Activated CD4-positive, alpha-beta memory T cell treated with anti-CD3 and anti-CD28 coated beads for 36 hours (primary cell): ENCODE results near the gene MITF. TPM values are rescaled to one million over a fixed set of nuclear protein-coding genes. Genes with fewer than 3 reads are reported as not detected.
A peak's percentile ranks its signal among the peaks of the same experiment; 100 is the strongest.

Experiments
- CTCF ChIA-PET: fragments of 350-600 bp; sonication (Branson Sonifier 250); formaldehyde crosslinking; loops from one replicate; lab custom pipeline; 2021; ENCODE audit warnings: antibody characterized with exemption, inconsistent platforms; lab: Charles Lee
- POLR2A ChIA-PET: fragments of 350-600 bp; sonication (Branson Sonifier 250); formaldehyde crosslinking; loops from one replicate; lab custom pipeline; 2021; ENCODE audit warnings: antibody characterized with exemption; lab: Charles Lee
- DNase-seq: peaks from one replicate; pipeline ENCODE4 v3.0.0-alpha.2; 2020
- H3K27ac Mint-ChIP-seq: one replicate; pipeline ENCODE4 v1.8.0; 2021; ENCODE audit warnings: mixed read lengths
- H3K27me3 Mint-ChIP-seq: one replicate; pipeline ENCODE4 v1.8.0; 2021; ENCODE audit warnings: mixed read lengths
- H3K36me3 Mint-ChIP-seq: one replicate; pipeline ENCODE4 v1.8.0; 2021; ENCODE audit warnings: mixed read lengths
- H3K4me1 Mint-ChIP-seq: one replicate; pipeline ENCODE4 v1.8.0; 2021; ENCODE audit warnings: low read depth, mixed read lengths
- H3K4me3 Mint-ChIP-seq: one replicate; pipeline ENCODE4 v1.8.0; 2021; ENCODE audit warnings: mild to moderate bottlenecking, mixed read lengths
- H3K9me3 Mint-ChIP-seq: one replicate; pipeline ENCODE4 v1.8.0; 2021; ENCODE audit warnings: mixed read lengths
- intact Hi-C: fragments of 100-400 bp; cut with micrococcal nuclease; formaldehyde crosslinking; loops from one replicate; pipeline ENCODE4 v1.15.1; 2023
- total RNA-seq, 2 experiments: library from RNA; stranded (reverse); gene quantifications; one replicate each; pipeline ENCODE4 v1.2.3, GENCODE V29; 2021

The MITF gene
- total RNA-seq, 2 experiments from 2014 or later, result not detected

DNA sequence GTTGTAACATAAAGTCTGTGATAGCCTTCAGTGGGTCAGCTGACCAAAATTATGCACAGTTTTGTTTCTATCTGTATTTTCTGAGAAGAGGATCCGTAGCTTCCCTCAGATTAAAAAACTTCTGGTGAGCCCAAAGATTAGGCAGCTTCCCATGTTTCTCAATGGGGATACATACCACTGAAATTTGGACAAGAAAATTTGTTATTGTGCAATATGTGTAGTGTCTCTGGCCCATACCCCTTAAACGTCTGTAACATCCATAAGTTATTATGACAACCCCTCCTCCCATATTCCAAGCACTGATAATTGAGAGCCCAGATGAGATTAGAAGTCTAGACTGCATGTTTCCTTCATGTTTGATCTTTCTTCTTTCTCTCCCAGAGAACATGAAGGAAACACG lies 1.9 kb upstream of the MITF start:
- DNase-seq, result no peak
- no peaks in the 10 kb centered on the region for H3K9me3 Mint-ChIP-seq
- H3K27me3 Mint-ChIP-seq, result peaks cover 43% of the 10 kb centered on the region
- POLR2A ChIA-PET, result no interaction called here
- no peaks in the 10 kb centered on the region for H3K36me3 Mint-ChIP-seq
- no peak overlapping the region for H3K4me3 Mint-ChIP-seq
- CTCF ChIA-PET, result interaction anchor here (1.0 kb wide), 1 partner anchor 328 kb away, joined by 3 read pairs; no protein-coding TSS in a partner anchor
- no peaks in the 10 kb centered on the region for H3K4me1 Mint-ChIP-seq
- no peak overlapping the region for H3K27ac Mint-ChIP-seq
- intact Hi-C loops, result no loop called here

DNA sequence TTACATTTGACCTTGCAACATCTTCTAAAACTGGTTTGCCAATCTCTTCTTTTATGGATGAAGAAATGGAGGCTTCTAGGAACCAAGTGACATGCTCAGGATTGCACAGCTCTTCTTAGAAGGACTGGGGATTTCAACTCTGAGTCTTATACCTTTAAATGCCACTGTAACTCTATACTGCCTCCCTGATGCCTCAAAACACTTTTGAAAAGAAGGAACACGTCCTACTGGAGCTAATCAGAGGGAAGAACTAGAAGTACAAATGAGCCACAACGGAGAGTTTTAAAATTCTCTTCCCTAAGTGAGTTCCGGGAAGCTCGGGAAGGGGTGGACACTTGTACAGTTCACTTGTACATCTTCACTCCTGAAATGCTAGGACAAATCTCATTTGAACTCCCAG lies 949 bp upstream of the MITF start:
- CTCF ChIA-PET, result no interaction called here
- intact Hi-C loops, result no loop called here

DNA sequence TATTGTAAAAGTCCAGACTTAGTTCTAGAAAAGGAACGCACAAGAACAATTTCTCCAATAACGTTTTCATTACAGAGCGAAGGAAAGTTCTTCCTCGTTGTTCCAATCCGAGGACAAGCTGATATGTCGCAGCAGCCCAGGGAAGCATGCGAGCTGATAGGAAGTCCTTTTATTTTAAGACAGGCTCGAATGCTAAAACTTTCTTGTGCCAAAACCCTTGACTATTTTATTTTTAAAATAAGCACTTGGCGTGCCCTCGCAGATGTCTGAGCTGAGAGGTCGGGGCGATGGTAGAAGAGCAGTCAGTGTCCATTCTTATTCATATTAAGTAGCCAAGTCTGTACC lies 433 bp upstream of the MITF start:
- Mint-ChIP-seq H3K4me3 (peak overlapping the region; percentile 52), H3K36me3 (no peaks in the 10 kb centered on the region), H3K9me3 (no peaks in the 10 kb centered on the region), H3K4me1 (no peaks in the 10 kb centered on the region), H3K27me3 (peaks cover 45% of the 10 kb centered on the region), H3K27ac (no peak overlapping the region)
- CTCF ChIA-PET, result no interaction called here
- intact Hi-C loops, result no loop called here
- POLR2A ChIA-PET, result no interaction called here
- no peak for DNase-seq

More for the DNA sequence above, 949 bp upstream of the MITF start:
- Mint-ChIP-seq H3K4me3 (peak overlapping the region; percentile 52), H3K27ac (no peak overlapping the region), H3K9me3 (no peaks in the 10 kb centered on the region), H3K4me1 (no peaks in the 10 kb centered on the region), H3K36me3 (no peaks in the 10 kb centered on the region), H3K27me3 (peaks cover 43% of the 10 kb centered on the region)
- POLR2A ChIA-PET, result no interaction called here
- DNase-seq, result no peak

DNA sequence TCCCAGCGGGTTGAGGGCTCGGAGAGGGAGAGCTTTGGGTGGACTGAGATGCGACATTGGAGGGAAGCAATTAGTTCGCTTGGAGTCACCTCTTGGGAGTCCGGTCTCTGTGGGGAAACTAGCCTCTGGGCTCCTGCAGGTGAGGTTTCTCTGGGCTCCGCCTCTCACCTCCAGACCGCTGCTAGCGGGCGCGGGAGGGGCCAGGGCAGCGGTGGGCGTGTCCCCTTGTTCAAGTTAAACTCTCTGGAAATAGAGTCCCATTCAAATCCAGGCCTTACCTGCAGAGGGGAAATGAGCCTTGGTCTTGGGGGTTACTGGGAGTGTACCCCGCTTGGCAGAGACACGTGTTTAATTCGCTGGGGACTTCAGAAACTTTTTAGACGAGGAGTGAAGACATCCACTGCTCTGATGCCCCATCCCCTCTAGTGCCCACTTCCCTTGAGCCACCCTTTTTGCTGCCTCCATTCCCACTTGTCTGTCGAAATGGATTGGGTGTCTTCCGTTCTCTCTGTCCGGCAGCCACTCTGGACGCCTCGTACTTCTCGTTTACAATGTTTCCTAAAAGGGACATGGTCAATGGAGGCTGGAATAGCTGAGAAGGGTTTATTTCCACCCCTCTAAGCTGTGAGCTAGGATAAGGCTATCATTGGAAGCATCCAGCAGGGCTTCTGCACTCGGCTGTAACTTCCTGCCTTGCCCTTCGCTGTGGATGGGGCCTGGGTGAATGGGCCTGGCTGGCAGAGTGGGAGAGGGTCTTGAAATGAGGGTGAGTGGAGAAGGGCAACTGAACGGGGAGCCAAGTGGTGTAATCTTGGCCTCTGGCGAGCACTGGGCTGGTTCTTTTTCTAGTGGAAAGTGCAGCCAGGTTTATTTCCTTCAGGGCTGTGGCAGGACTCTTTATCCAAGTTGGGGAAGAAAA lies 1.1 kb downstream of the MITF start:
- ChIA-PET CTCF (no interaction called here), POLR2A (no interaction called here)
- no peak for DNase-seq
- Mint-ChIP-seq H3K27me3 (peaks cover 47% of the 10 kb centered on the region), H3K9me3 (no peaks in the 10 kb centered on the region), H3K36me3 (no peaks in the 10 kb centered on the region), H3K27ac (no peak overlapping the region), H3K4me3 (peak overlapping the region; percentile 8), H3K4me1 (no peaks in the 10 kb centered on the region)
- intact Hi-C loops, result no loop called here

DNA sequence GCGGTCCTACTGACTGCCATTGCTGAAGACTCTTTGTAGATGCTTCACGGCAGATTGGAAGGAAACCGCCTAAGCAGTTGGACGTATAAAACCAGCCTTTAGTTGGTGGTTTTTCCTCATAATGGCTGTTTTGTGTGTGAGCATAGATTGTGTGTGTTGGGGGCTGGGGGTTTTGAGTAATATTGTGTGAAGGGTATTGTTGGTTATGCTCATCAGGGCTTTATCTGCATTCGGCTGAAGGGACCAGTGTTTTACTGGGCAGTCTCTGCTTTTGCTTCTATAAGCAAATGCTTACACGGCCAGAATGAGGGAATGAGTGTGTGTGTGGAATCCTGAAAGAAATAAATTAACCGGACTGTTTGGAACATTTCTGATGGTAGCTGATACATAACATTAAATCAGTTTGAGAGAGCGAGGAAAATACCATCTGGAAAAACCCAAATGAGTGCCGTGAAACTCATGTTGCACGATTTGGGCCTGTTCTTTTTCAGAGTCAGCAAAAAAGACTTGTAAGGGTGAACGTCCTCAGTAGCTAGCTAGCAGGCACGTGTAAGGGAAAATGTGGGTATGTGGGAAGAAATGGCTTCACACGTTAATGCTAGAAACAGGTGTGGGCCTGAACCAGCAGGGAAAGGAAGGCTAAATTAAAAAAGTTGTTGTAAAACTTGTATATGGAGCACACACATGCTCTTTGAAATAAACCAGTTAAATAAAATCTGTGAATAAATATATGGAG lies 1.9 kb downstream of the MITF start:
- Mint-ChIP-seq H3K36me3 (no peaks in the 10 kb centered on the region), H3K9me3 (no peaks in the 10 kb centered on the region), H3K27me3 (peaks cover 48% of the 10 kb centered on the region), H3K27ac (no peak overlapping the region), H3K4me1 (no peaks in the 10 kb centered on the region), H3K4me3 (no peak overlapping the region)
- no peak for DNase-seq
- ChIA-PET POLR2A (no interaction called here), CTCF (no interaction called here)
- intact Hi-C loops, result no loop called here

DNA sequence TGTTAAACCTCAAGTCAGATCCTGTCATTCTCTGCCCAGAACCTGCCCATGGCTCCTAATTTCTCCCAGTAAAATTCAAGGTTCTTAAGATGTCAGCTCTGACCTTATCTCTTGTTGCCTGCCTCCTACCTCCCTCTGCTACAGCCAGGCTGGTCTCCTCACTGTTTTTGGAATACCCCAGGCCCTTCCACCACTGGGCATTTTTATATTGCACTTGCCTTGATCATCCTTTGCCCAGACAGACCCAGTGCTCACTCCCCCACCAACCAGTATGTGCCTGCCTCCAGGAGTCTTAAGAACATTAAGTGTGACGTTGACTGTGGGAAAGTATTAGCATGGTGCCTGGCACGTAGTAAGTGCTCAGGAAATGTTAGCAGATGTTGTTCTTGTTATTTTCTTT lies 3.1 kb downstream of the MITF start:
- Mint-ChIP-seq H3K9me3 (no peaks in the 10 kb centered on the region), H3K4me3 (no peak overlapping the region), H3K36me3 (no peaks in the 10 kb centered on the region), H3K4me1 (no peaks in the 10 kb centered on the region), H3K27me3 (peaks cover 42% of the 10 kb centered on the region), H3K27ac (no peak overlapping the region)
- intact Hi-C loops, result no loop called here
- CTCF ChIA-PET, result no interaction called here
- POLR2A ChIA-PET, result no interaction called here
- DNase-seq, result no peak

DNA sequence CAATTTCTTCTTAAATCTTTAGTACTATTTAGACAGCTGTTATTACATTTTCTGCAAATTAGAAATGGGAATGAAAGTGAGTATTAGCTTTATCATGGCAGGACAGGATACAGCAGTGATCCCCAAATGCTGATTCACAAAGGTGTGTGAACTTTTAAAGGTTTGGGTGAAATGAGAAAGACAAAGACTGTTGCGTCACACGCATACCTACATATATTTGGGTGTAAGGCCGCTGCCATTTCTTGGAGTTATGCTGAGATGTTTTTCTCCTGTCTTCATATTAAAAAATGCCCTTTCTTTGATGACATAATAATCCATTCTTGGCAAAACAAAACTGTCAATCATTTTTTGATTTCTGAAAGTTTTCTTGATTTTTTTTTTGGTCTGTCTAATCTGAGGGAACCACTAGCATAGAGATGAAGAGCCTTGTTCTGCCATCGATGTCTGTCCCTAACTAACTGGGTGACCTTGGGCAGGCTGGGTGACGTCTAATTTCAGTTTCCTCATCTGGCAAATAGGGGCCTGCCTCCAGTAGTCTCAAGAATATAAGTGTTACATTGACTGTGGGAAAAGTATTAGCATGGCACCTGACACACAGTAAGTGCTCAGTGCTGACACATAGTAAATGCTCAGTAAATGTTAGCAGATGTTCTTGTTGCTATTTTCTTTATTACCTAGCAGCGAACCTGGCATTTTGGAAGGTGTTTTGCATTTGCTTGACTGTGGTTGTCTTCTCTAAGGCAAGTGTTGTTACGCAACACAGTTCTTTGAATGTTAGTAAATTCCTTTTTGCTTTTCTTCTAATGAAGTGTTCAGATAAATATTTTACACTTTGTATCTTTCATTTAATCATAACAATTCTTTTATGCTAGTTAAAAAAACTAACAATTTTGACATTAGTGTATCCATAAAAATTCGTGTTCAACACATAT lies 5.0 kb downstream of the MITF start:
- H3K36me3 Mint-ChIP-seq, result no peaks in the 10 kb centered on the region
- CTCF ChIA-PET, result no interaction called here
- no peaks in the 10 kb centered on the region for H3K9me3 Mint-ChIP-seq
- no peak overlapping the region for H3K4me3 Mint-ChIP-seq
- no peaks in the 10 kb centered on the region for H3K4me1 Mint-ChIP-seq
- peaks cover 26% of the 10 kb centered on the region for H3K27me3 Mint-ChIP-seq
- DNase-seq, result no peak
- no peak overlapping the region for H3K27ac Mint-ChIP-seq
- POLR2A ChIA-PET, result no interaction called here
- intact Hi-C loops, result no loop called here

DNA sequence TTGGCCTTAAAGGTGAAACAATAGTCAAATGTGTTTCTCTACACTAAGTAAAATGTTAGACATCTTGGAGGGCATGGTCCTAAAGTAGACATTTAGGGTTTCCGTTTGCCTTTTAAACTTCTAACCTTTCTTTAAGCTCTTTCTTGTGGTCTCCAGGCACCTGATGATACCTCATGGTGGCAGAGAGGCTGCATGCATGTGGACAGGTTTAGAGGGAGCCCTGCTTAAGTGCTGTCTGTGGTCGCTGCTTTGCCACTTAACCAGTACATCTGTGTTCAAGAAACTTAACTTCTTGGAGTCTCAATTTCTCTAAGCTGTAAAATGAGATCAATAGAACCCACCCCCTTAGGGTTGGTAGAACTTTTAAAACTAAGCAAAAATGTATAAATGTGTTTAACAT lies 6.2 kb downstream of the MITF start:
- Mint-ChIP-seq H3K27me3 (peaks cover 19% of the 10 kb centered on the region), H3K4me1 (no peaks in the 10 kb centered on the region), H3K9me3 (no peaks in the 10 kb centered on the region), H3K27ac (no peak overlapping the region), H3K36me3 (no peaks in the 10 kb centered on the region), H3K4me3 (no peak overlapping the region)
- ChIA-PET POLR2A (no interaction called here), CTCF (no interaction called here)
- no peak for DNase-seq
- intact Hi-C loops, result no loop called here

DNA sequence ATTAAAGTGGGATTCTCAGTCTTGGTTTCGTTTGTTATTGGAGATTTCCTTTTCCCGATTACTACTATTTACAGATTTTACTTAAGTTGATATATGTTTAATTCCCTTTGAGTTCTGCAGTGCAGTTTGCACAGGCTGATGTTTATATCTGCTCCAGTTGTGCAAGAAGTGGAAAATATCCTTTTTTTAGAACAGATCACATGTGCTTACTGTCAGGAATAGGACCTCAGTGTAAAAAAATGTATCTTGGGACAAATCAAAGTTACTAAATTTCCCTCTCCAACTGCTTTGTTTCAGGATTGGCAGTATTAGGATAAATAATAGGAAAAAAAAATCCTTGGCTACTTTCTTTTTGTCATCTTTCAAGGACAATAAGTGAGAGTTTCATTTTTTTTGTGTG lies 6.9 kb downstream of the MITF start:
- no peak for DNase-seq
- Mint-ChIP-seq H3K4me1 (no peaks in the 10 kb centered on the region), H3K27me3 (peaks cover 13% of the 10 kb centered on the region), H3K4me3 (no peak overlapping the region), H3K36me3 (no peaks in the 10 kb centered on the region), H3K9me3 (no peaks in the 10 kb centered on the region), H3K27ac (no peak overlapping the region)
- intact Hi-C loops, result no loop called here
- POLR2A ChIA-PET, result no interaction called here
- CTCF ChIA-PET, result no interaction called here

DNA sequence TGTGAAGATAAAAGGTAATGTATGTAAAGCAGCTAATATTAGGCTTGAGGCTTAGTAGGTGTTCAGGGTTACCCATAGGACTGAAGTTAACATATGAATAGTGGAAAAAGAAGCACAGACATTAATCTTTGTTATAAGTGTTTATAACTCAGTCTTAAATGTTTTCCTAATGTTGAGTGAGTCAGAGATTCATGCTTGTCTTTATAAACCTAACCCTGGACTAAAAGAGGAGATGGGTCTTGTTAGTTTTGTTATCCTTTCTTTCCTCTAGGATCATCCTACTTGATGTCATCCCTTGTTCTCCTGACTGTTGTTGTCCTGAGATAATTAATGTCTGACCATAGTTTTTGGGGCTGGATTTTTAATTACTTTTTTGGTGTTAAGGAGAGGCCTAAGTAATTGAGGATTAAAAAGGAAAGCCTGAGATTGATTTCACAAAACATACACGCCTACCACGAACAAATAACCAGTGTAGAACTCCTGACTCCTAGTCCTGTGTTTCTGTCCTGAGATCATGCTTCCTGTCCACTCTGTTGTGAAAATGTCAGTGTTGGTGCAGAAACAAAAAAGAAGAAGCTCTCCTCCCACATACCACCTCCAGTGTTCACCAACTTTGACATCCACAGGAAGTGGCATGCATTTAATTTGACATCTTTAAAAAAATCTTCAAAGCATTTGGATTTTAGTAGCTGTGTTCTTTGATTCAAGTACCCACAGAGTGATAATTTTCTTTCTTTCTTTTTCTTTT lies 8.4 kb downstream of the MITF start:
- no peak overlapping the region for H3K27ac Mint-ChIP-seq
- CTCF ChIA-PET, result no interaction called here
- no peaks in the 10 kb centered on the region for H3K36me3 Mint-ChIP-seq
- intact Hi-C loops, result no loop called here
- no peaks in the 10 kb centered on the region for H3K4me1 Mint-ChIP-seq
- H3K4me3 Mint-ChIP-seq, result no peak overlapping the region
- POLR2A ChIA-PET, result no interaction called here
- peaks cover 6% of the 10 kb centered on the region for H3K27me3 Mint-ChIP-seq
- H3K9me3 Mint-ChIP-seq, result no peaks in the 10 kb centered on the region
- no peak for DNase-seq

DNA sequence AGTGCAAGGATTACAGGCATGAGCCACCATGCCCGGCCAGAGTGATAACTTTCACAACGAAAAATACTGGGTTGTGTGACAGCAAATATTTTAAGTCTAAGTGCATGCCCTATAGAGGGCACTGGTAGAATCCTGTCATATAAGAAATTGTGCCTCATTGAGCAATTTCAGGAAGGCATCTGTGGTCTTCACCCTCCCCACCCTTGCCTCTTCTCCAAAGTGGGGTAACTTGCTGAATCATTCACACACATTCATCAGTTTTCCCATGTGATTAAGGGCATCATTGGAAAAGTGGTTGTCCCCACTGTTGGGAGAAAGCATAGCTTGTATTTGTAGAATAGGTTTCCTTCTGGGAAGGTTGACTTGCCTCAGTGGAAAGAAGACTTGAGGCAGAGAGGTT lies 9.2 kb downstream of the MITF start:
- ChIA-PET POLR2A (no interaction called here), CTCF (no interaction called here)
- intact Hi-C loops, result no loop called here
- no peaks in the 10 kb centered on the region for H3K9me3 Mint-ChIP-seq
- no peaks in the 10 kb centered on the region for H3K4me1 Mint-ChIP-seq
- no peak overlapping the region for H3K4me3 Mint-ChIP-seq
- H3K27me3 Mint-ChIP-seq, result peaks cover 4% of the 10 kb centered on the region
- DNase-seq, result no peak
- no peak overlapping the region for H3K27ac Mint-ChIP-seq
- no peaks in the 10 kb centered on the region for H3K36me3 Mint-ChIP-seq
